DOHH2 (cell line): ENCODE data around the gene ANKRD55.

Source experiments
- H3F3A ChIP-seq: fragments of 200-600 bp; sonication (generic), shearing (Covaris generic); 2 replicates; pipeline ENCODE4 v1.6.0; 2016; ENCODE audit warnings: antibody characterized with exemption, mild to moderate bottlenecking; ENCODE audit not compliant: control insufficient read depth, insufficient read depth
- H3K27ac ChIP-seq: fragments of 200-600 bp; sonication (generic); 2 replicates; pipeline ENCODE4 v1.5.1; 2014; ENCODE audit warnings: low read depth, mild to moderate bottlenecking, low read length, moderate library complexity
- H3K27me3 ChIP-seq: fragments of 200-600 bp; sonication (generic); 2 replicates; pipeline ENCODE4 v1.6.1; 2014; ENCODE audit warnings: mild to moderate bottlenecking, low read length, mixed read lengths; ENCODE audit not compliant: control insufficient read depth
- H3K36me3 ChIP-seq: fragments of 200-600 bp; sonication (generic); 2 replicates; pipeline ENCODE4 v1.6.1; 2014; ENCODE audit warnings: mild to moderate bottlenecking, low read length, moderate library complexity, mixed read lengths; ENCODE audit not compliant: control insufficient read depth
- H3K4me1 ChIP-seq: fragments of 200-600 bp; sonication (generic); 2 replicates; pipeline ENCODE4 v1.6.1; 2014; ENCODE audit warnings: mild to moderate bottlenecking, low read length, mixed read lengths; ENCODE audit not compliant: control insufficient read depth
- H3K4me2 ChIP-seq: fragments of 200-600 bp; sonication (generic); 2 replicates; pipeline ENCODE4 v1.6.0; 2014; ENCODE audit warnings: mild to moderate bottlenecking, low read length, moderate library complexity
- H3K4me3 ChIP-seq: fragments of 200-600 bp; sonication (generic); 2 replicates; pipeline ENCODE4 v1.5.1; 2014; ENCODE audit warnings: mild to moderate bottlenecking, low read length, mixed read lengths
- H3K79me2 ChIP-seq: fragments of 200-600 bp; sonication (generic); 2 replicates; pipeline ENCODE4 v1.6.1; 2014; ENCODE audit warnings: mild to moderate bottlenecking, low read length, mixed read lengths; ENCODE audit not compliant: control insufficient read depth
- H3K9me2 ChIP-seq: fragments of 200-600 bp; sonication (generic); replicated peaks from 2 replicates; pipeline ENCODE4 v1.6.1; 2014; ENCODE audit warnings: mild to moderate bottlenecking, low read length, mixed read lengths; ENCODE audit not compliant: control insufficient read depth
- H3K9me3 ChIP-seq: fragments of 200-600 bp; sonication (generic); 2 replicates; pipeline ENCODE4 v1.6.1; 2014; ENCODE audit warnings: antibody characterized with exemption, low read length, mixed read lengths; ENCODE audit not compliant: control insufficient read depth, insufficient read depth
- H4K20me1 ChIP-seq: fragments of 200-600 bp; sonication (generic); 2 replicates; pipeline ENCODE4 v1.6.0; 2014; ENCODE audit warnings: low read depth, mild to moderate bottlenecking, antibody characterized with exemption, low read length, moderate library complexity; ENCODE audit not compliant: control insufficient read depth, insufficient read depth
- CTCF ChIP-seq: fragments of 200-600 bp; sonication (generic); IDR thresholded peaks from one replicate; pipeline ENCODE4 v1.5.1; 2014; ENCODE audit warnings: antibody characterized with exemption, mild to moderate bottlenecking, low read depth, low read length; ENCODE audit not compliant: poor library complexity, severe bottlenecking
- EZH2phosphoT487 ChIP-seq: fragments of 200-600 bp; sonication (generic); IDR thresholded peaks from 2 replicates; pipeline ENCODE4 v1.6.1; 2017; ENCODE audit warnings: borderline replicate concordance, mild to moderate bottlenecking, antibody characterized with exemption, low read length, moderate library complexity, mixed read lengths

ANKRD55 gene

GRCh38 chr5:56172241-56172640 lies 60.9 kb downstream of the ANKRD55 start:
- Histone ChIP-seq H3K27ac (no peak overlapping the region), H3K4me1 (no peaks in the 10 kb centered on the region)

GRCh38 chr5:56170557-56170956 lies 62.6 kb downstream of the ANKRD55 start:
- no peaks in the 10 kb centered on the region for H4K20me1 ChIP-seq
- no peaks in the 10 kb centered on the region for H3K79me2 ChIP-seq
- H3K9me3 ChIP-seq = no peaks in the 10 kb centered on the region
- peaks cover 3% of the 10 kb centered on the region; the same call in 1 of the 2 replicates for H3K27me3 ChIP-seq
- no peaks in the 10 kb centered on the region for H3F3A ChIP-seq
- H3K9me2 ChIP-seq = no peaks in the 10 kb centered on the region
- TF ChIP-seq CTCF = no peak
- TF ChIP-seq EZH2phosphoT487 = no peak
- no peaks in the 10 kb centered on the region for H3K4me1 ChIP-seq
- H3K4me2 ChIP-seq = no peak overlapping the region
- no peaks in the 10 kb centered on the region for H3K36me3 ChIP-seq
- no peak overlapping the region for H3K4me3 ChIP-seq
- H3K27ac ChIP-seq = no peak overlapping the region

More at GRCh38 chr5:56172241-56172640, 60.9 kb downstream of the ANKRD55 start:
- H3K9me3 ChIP-seq = no peaks in the 10 kb centered on the region
- H4K20me1 ChIP-seq = no peaks in the 10 kb centered on the region
- no peaks in the 10 kb centered on the region for H3F3A ChIP-seq
- no peak overlapping the region for H3K4me2 ChIP-seq
- no peak for TF ChIP-seq CTCF
- no peak for TF ChIP-seq EZH2phosphoT487
- peaks cover 9% of the 10 kb centered on the region for H3K27me3 ChIP-seq
- H3K36me3 ChIP-seq = no peaks in the 10 kb centered on the region
- no peak overlapping the region for H3K4me3 ChIP-seq
- H3K79me2 ChIP-seq = no peaks in the 10 kb centered on the region
- H3K9me2 ChIP-seq = no peaks in the 10 kb centered on the region

GRCh38 chr5:56169949-56170348 lies 63.2 kb downstream of the ANKRD55 start:
- no peaks in the 10 kb centered on the region for H3K4me1 ChIP-seq
- no peak overlapping the region for H3K27ac ChIP-seq
- H3K79me2 ChIP-seq = no peaks in the 10 kb centered on the region
- no peaks in the 10 kb centered on the region for H3K36me3 ChIP-seq
- H3K27me3 ChIP-seq = peaks cover 3% of the 10 kb centered on the region; the same call in 1 of the 2 replicates
- H3K9me3 ChIP-seq = no peaks in the 10 kb centered on the region
- no peaks in the 10 kb centered on the region for H3F3A ChIP-seq
- H4K20me1 ChIP-seq = no peaks in the 10 kb centered on the region
- H3K4me2 ChIP-seq = no peak overlapping the region
- H3K9me2 ChIP-seq = no peaks in the 10 kb centered on the region
- TF ChIP-seq CTCF = no peak
- H3K4me3 ChIP-seq = no peak overlapping the region

GRCh38 chr5:56169281-56169680 lies 63.8 kb downstream of the ANKRD55 start:
- Histone ChIP-seq H3K27ac (no peak overlapping the region), H3K9me2 (no peaks in the 10 kb centered on the region), H3K4me2 (no peak overlapping the region), H3K36me3 (no peaks in the 10 kb centered on the region), H3F3A (no peaks in the 10 kb centered on the region), H3K9me3 (no peaks in the 10 kb centered on the region), H3K4me3 (no peak overlapping the region), H3K79me2 (no peaks in the 10 kb centered on the region), H3K27me3 (peaks cover 3% of the 10 kb centered on the region; the same call in 1 of the 2 replicates), H3K4me1 (no peaks in the 10 kb centered on the region), H4K20me1 (no peaks in the 10 kb centered on the region)
- TF ChIP-seq CTCF (no peak), EZH2phosphoT487 (no peak)
